Aortic smooth muscle cell (primary cell): ENCODE measurements around the gene BIN1. TPM values are rescaled to one million over a fixed set of nuclear protein-coding genes. Genes with fewer than 3 reads are reported as not detected.

Experiments
- total RNA-seq: library from RNA; depleted of rRNA; stranded (reverse); fragments of >200 nt; gene quantifications from 2 replicates; pipeline ENCODE4 v1.2.3, GENCODE V29; 2014

BIN1 gene
- total RNA-seq, result 26.1 and 41.5 TPM in 2 replicates

GRCh38 chr2:127106991-127107621 lies at the start of gene BIN1:
BIN1 (minus strand) TSS chr2:127107154; CDS start chr2:127106943, 211 bp downstream.

Other genes with a start within 250 kb of the BIN1 start
- gene TEX51, start 208.3 kb downstream of the BIN1 start, total RNA-seq, result not detected in 2 replicates
- not detected in 2 replicates for gene CYP27C1, start 113.1 kb upstream of the BIN1 start, total RNA-seq
- 34.3 and 42.9 TPM in 2 replicates for gene ERCC3, start 187.0 kb upstream of the BIN1 start, total RNA-seq